ELF-1 (cell line): ENCODE data around the gene HS6ST1.
A peak's percentile ranks its signal among the peaks of the same experiment; 100 is the strongest.

ENCODE experiments used
- DNase-seq: peaks from one replicate; pipeline ENCODE4 v3.0.0-alpha.2; 2016; ENCODE audit warnings: low read depth, low spot score

HS6ST1 gene

GRCh38 chr2:128249555-128249954, 69.1 kb downstream of the HS6ST1 start:
- no peak for DNase-seq

GRCh38 chr2:128245813-128246212, 72.9 kb downstream of the HS6ST1 start:
- no peak for DNase-seq

- DNase-seq, result peak; percentile 30
These were observed 76.8 kb downstream of the HS6ST1 start for GRCh38 chr2:128241896-128242295.

GRCh38 chr2:128237911-128238697, 80.6 kb downstream of the HS6ST1 start:
- DNase-seq, result no peak

GRCh38 chr2:128237081-128237534, 81.6 kb downstream of the HS6ST1 start:
- no peak for DNase-seq

- no peak for DNase-seq
These were observed 82.1 kb downstream of the HS6ST1 start for GRCh38 chr2:128236491-128237035.

GRCh38 chr2:128235581-128235980, 83.1 kb downstream of the HS6ST1 start:
- no peak for DNase-seq

- DNase-seq, result no peak
These were observed 84.1 kb downstream of the HS6ST1 start for GRCh38 chr2:128234613-128235012.

- no peak for DNase-seq
These were observed 84.8 kb downstream of the HS6ST1 start for GRCh38 chr2:128233790-128234395.

GRCh38 chr2:128232965-128233789, 85.5 kb downstream of the HS6ST1 start:
- peak; percentile 91 for DNase-seq

GRCh38 chr2:128228894-128229293, 89.8 kb downstream of the HS6ST1 start:
- no peak for DNase-seq

GRCh38 chr2:128227862-128228261, 90.8 kb downstream of the HS6ST1 start:
- no peak for DNase-seq

GRCh38 chr2:128219891-128220290, 98.8 kb downstream of the HS6ST1 start:
- DNase-seq, result no peak

- no peak for DNase-seq
These were observed 101.0 kb downstream of the HS6ST1 start for GRCh38 chr2:128217671-128218070.

- no peak for DNase-seq
These were observed 102.6 kb downstream of the HS6ST1 start for GRCh38 chr2:128215897-128216642.
